NOMO-1 (cell line): ENCODE results near the gene ABLIM1.

Experiments used
- DNase-seq, 2 experiments: peaks; one replicate each; lab custom pipeline; 2025; ENCODE audit not compliant: unreplicated experiment in 2 of 2; lab: John Stamatoyannopoulos, UW

Gene ABLIM1

GRCh38 chr10:114593816-114594468, 64.1 kb downstream of the ABLIM1 start:
- DNase-seq: no peak

- DNase-seq: no peak
These were observed 64.8 kb downstream of the ABLIM1 start for GRCh38 chr10:114593240-114593792.

- DNase-seq: no peak
These were observed 67.1 kb downstream of the ABLIM1 start for GRCh38 chr10:114590993-114591392.

GRCh38 chr10:114584419-114584818, 73.7 kb downstream of the ABLIM1 start:
- DNase-seq: no peak

- no peak for DNase-seq
These were observed 77.0 kb downstream of the ABLIM1 start for GRCh38 chr10:114581071-114581470.

- no peak for DNase-seq
These were observed 80.9 kb downstream of the ABLIM1 start for GRCh38 chr10:114577133-114577532.

GRCh38 chr10:114576716-114577115, 81.4 kb downstream of the ABLIM1 start:
- DNase-seq: no peak

- no peak for DNase-seq
These were observed 82.0 kb downstream of the ABLIM1 start for GRCh38 chr10:114576132-114576487.

- no peak for DNase-seq
These were observed 82.5 kb downstream of the ABLIM1 start for GRCh38 chr10:114575417-114576131.

GRCh38 chr10:114573330-114574045, 84.6 kb downstream of the ABLIM1 start:
- no peak for DNase-seq

GRCh38 chr10:114571316-114571999, 86.6 kb downstream of the ABLIM1 start:
- DNase-seq: no peak

GRCh38 chr10:114566064-114566463, 92.0 kb downstream of the ABLIM1 start:
- no peak for DNase-seq

GRCh38 chr10:114565066-114565465, 93.0 kb downstream of the ABLIM1 start:
- DNase-seq: no peak

GRCh38 chr10:114561008-114561523, 97.0 kb downstream of the ABLIM1 start:
- DNase-seq: no peak

GRCh38 chr10:114560144-114560543, 97.9 kb downstream of the ABLIM1 start:
- DNase-seq: no peak

- no peak for DNase-seq
These were observed 98.4 kb downstream of the ABLIM1 start for GRCh38 chr10:114559636-114560035.

- DNase-seq: no peak
These were observed 100.2 kb downstream of the ABLIM1 start for GRCh38 chr10:114557854-114558253.

- no peak for DNase-seq
These were observed 101.6 kb downstream of the ABLIM1 start for GRCh38 chr10:114556236-114557122.

- no peak for DNase-seq
These were observed 104.6 kb downstream of the ABLIM1 start for GRCh38 chr10:114553436-114553835.

- DNase-seq: no peak
These were observed 106.0 kb downstream of the ABLIM1 start for GRCh38 chr10:114552050-114552449.
